Measurements from ENCODE around the gene DAP.

The DAP gene

GRCh38 chr5:10760096-10760920 lies 726 bp downstream of the DAP start:
- DNase-seq: peak; percentile 62 to 67

- no peak for DNase-seq
These were observed 1.9 kb downstream of the DAP start for GRCh38 chr5:10759111-10759510.

- no peak for DNase-seq
These were observed 3.0 kb downstream of the DAP start for GRCh38 chr5:10757922-10758555.

GRCh38 chr5:10757043-10757442 lies 4.0 kb downstream of the DAP start:
- no peak for DNase-seq

- no peak for DNase-seq
These were observed 4.5 kb downstream of the DAP start for GRCh38 chr5:10756549-10756948.

- no peak for DNase-seq
These were observed 7.9 kb downstream of the DAP start for GRCh38 chr5:10753178-10753577.

GRCh38 chr5:10752451-10752850 lies 8.6 kb downstream of the DAP start:
- DNase-seq: no peak

- DNase-seq: no peak
These were observed 10.1 kb downstream of the DAP start for GRCh38 chr5:10750909-10751308.

- DNase-seq: no peak
These were observed 13.1 kb downstream of the DAP start for GRCh38 chr5:10747678-10748622.

GRCh38 chr5:10746711-10747110 lies 14.3 kb downstream of the DAP start:
- no peak for DNase-seq

- no peak for DNase-seq
These were observed 15.9 kb downstream of the DAP start for GRCh38 chr5:10745133-10745532.

GRCh38 chr5:10744681-10745080 lies 16.4 kb downstream of the DAP start:
- DNase-seq: no peak

GRCh38 chr5:10743951-10744350 lies 17.1 kb downstream of the DAP start:
- no peak for DNase-seq

GRCh38 chr5:10743526-10743925 lies 17.5 kb downstream of the DAP start:
- DNase-seq: no peak

- no peak for DNase-seq
These were observed 19.4 kb downstream of the DAP start for GRCh38 chr5:10741661-10742060.

- DNase-seq: no peak
These were observed 20.6 kb downstream of the DAP start for GRCh38 chr5:10740384-10740783.

GRCh38 chr5:10737880-10738279 lies 23.2 kb downstream of the DAP start:
- DNase-seq: no peak

GRCh38 chr5:10736808-10737207 lies 24.2 kb downstream of the DAP start:
- DNase-seq: no peak

GRCh38 chr5:10736354-10736753 lies 24.7 kb downstream of the DAP start:
- no peak for DNase-seq

- no peak for DNase-seq
These were observed 25.3 kb downstream of the DAP start for GRCh38 chr5:10735569-10736276.

- no peak for DNase-seq
These were observed 26.1 kb downstream of the DAP start for GRCh38 chr5:10734832-10735523.
